Measurements from ENCODE around the gene METTL13.

GRCh38 chr1:171814692-171815091, 33.2 kb downstream of the METTL13 start:
- TF ChIP-seq CTCF (IDR thresholded peaks at IDR 0.05): no peak
- no peak for TF ChIP-seq POLR2A (IDR thresholded peaks at IDR 0.05)
